Measurements from ENCODE around the gene CERK. TPM values are rescaled to one million over a fixed set of nuclear protein-coding genes. Genes with fewer than 3 reads are reported as not detected.

CERK gene
- total and polyA plus RNA-seq, 2 of the 13 experiments (the other 11 are each of a cell fraction or from before 2014, with no cell fraction given), result 40.3 to 41.9 TPM

DNA sequence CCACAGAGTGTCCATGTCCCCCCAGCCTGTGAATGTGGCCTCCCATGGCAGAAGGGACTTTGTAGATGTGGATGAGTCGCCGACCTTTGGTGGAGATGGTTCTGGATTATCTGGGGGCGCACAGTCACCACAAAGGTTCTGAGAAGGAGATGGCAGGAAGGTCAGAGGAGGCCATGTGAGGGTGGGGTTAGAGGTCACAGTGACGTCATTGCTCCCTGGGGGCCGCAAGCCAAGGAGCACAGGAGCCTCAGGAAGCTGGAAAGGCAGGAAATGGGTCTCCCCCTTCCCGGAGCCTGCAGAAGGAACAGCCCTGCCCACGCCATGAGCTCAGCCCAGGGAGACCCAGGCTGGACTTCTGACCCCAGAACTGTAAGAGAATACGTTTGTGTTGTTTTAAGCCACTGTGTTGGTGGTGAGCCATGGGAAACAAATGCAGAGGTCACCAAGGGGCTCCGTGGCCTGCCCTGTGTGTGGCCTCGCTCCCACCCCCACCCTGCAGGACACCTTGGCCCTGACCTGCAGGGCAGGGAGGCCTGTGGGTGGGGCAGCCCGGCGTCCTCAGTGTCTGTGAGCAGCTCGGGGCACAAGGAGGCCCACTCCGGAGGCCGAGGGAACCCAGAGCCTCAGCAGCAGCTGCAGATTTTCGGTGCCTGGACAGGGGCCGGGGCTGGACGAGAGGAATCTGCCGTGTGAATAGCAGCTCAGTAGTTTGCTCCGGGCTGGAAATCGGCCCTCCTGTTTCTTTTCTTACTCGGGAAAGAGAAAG lies 85.8 kb downstream of the CERK start (continued):
- TF ChIP-seq CSRNP2 (CRISPR knock-in tag; conservative IDR thresholded peaks at IDR 0.05; ENCODE audit: low read depth) (no peak), PHF20 (CRISPR knock-in tag; IDR thresholded peaks at IDR 0.05) (0 out of 2 replicates have a peak, but pooled peaks have one; percentile 40), NCOA1 (CRISPR knock-in tag; IDR thresholded peaks at IDR 0.05) (no peak), ELK4 (CRISPR knock-in tag; IDR thresholded peaks at IDR 0.05; ENCODE audit: borderline replicate concordance) (no peak), ZNF510 (CRISPR knock-in tag; IDR thresholded peaks at IDR 0.05; ENCODE audit: low read depth) (no peak), ZNF589 (CRISPR knock-in tag; conservative IDR thresholded peaks at IDR 0.05) (no peak), ELF3 (CRISPR knock-in tag; IDR thresholded peaks at IDR 0.05) (peak; percentile 79; the same call in 1 of the 2 replicates), KIAA2018 (CRISPR knock-in tag; IDR thresholded peaks at IDR 0.05; ENCODE audit: borderline replicate concordance) (no peak), U2AF1 (optimal IDR thresholded peaks at IDR 0.05; ENCODE audit: low read depth, low read length) (no peak), SIX1 (CRISPR knock-in tag; IDR thresholded peaks at IDR 0.05; ENCODE audit: borderline replicate concordance) (peak; percentile 89), FOXK1 (CRISPR knock-in tag; IDR thresholded peaks at IDR 0.05; ENCODE audit: borderline replicate concordance, low read depth) (peak; percentile 90; the same call in 1 of the 2 replicates), ZNF878 (CRISPR knock-in tag; IDR thresholded peaks at IDR 0.05) (no peak), SRSF9 (IDR thresholded peaks at IDR 0.05; ENCODE audit: borderline replicate concordance, insufficient read depth, low read depth, low read length, poor library complexity, severe bottlenecking) (no peak)
- TF ChIP-seq, protein P1, sequence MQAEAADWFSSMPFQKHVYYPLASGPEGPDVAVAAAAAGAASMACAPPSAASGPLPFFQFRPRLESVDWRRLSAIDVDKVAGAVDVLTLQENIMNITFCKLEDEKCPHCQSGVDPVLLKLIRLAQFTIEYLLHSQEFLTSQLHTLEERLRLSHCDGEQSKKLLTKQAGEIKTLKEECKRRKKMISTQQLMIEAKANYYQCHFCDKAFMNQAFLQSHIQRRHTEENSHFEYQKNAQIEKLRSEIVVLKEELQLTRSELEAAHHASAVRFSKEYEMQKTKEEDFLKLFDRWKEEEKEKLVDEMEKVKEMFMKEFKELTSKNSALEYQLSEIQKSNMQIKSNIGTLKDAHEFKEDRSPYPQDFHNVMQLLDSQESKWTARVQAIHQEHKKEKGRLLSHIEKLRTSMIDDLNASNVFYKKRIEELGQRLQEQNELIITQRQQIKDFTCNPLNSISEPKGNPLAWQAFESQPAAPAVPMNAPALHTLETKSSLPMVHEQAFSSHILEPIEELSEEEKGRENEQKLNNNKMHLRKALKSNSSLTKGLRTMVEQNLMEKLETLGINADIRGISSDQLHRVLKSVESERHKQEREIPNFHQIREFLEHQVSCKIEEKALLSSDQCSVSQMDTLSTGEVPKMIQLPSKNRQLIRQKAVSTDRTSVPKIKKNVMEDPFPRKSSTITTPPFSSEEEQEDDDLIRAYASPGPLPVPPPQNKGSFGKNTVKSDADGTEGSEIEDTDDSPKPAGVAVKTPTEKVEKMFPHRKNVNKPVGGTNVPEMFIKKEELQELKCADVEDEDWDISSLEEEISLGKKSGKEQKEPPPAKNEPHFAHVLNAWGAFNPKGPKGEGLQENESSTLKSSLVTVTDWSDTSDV (CRISPR knock-in tag; IDR thresholded peaks at IDR 0.05), result no peak

All from HepG2 (cell line).